SHP77 (cell line): ENCODE results near the gene RPS4Y2.

Experiments used
- DNase-seq, 2 experiments: peaks; one replicate each; lab custom pipeline; 2025; lab: John Stamatoyannopoulos, UW

RPS4Y2 gene

GRCh38 chrY:20755808-20756207 lies at the start of gene RPS4Y2:
Gene RPS4Y2 (plus strand): TSS chrY:20756108. CDS start chrY:20756164, 56 bp downstream.
- no peak for DNase-seq

DNA sequence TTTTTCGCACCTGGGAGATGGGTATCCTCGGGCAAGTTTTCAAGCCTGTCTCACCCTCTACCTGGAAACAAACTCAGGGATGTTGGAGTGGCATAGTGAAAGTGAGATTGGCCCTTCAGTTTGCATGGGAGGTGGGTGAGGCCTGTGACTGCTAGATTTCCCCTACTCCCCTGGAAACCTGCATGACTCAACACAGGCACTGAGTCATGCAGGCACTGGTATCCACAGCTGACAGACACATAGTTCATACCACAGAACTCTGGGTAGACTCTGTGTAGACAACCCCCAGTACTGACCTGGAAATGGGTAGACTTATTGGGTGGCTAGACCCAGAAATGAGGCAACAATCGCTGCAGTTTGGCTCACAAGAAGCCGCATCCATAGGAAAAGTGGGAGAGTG lies 41.5 kb upstream of the RPS4Y2 start:
- no peak for DNase-seq

GRCh38 chrY:20726184-20726907 lies 29.6 kb upstream of the RPS4Y2 start:
- no peak for DNase-seq

GRCh38 chrY:20735200-20735599 lies 20.7 kb upstream of the RPS4Y2 start:
- no peak for DNase-seq

DNA sequence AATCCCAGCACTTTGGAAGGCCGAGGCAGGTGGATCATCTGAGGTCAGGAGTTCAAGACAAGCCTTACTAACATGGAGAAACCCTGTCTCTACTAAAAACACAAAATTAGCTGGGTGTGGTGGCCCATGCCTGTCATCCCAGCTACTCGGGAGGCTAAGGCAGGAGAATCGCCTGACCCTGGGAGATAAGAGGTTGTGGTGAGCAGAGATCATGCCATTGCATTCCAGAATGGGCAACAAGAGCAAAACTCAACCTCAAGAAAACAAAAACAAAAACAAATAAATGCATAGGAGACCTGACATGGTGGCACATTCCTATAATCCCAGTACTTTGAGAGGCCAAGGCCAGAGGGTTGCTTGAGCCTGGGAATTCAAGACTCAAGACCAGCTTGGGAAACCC lies 16.1 kb upstream of the RPS4Y2 start:
- DNase-seq: no peak

GRCh38 chrY:20740609-20741008 lies 15.3 kb upstream of the RPS4Y2 start:
- DNase-seq: no peak

DNA sequence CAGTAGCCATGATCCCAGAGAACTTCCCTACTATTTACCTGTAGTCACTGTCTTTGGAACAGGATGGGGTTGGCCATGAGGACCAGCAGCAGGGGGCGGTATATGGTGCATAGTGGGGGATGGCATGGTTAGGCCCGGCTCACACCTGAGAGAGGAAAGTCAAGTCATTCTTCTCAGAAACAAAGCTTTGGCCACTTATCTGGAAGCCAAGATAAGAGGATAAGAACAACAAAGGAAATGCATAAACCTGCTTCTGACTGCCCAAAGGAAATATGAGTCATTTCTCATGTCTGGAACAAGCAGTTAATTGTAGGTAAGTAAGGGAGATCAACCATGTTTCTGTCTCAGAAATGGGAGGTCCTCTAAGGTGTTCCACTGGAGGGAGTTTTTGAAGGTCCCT lies 10.8 kb upstream of the RPS4Y2 start:
- DNase-seq: no peak

DNA sequence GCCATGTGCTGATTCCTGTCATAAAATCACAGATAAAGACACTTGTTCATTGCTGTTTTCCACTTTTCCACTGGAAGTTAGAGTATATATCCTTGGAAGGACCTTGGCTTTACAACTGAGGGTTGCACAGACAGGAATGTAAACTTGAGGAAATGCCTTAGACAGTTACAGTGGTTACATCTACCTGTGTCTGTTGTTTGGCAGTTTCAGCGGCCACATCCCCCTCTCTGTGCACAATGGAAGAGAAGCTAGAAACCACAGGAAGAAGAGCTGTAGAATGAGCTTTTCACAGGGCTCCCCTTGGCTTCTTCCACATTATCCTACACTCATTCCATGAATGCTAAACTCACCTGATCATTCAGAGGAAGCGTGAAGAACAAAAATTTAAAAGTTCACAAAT lies 9.0 kb upstream of the RPS4Y2 start:
- no peak for DNase-seq

- no peak for DNase-seq
Observed at GRCh38 chrY:20763869-20764268, 8.0 kb downstream of the RPS4Y2 start.

- no peak for DNase-seq
Observed at GRCh38 chrY:20765117-20765516, 9.2 kb downstream of the RPS4Y2 start.

DNA sequence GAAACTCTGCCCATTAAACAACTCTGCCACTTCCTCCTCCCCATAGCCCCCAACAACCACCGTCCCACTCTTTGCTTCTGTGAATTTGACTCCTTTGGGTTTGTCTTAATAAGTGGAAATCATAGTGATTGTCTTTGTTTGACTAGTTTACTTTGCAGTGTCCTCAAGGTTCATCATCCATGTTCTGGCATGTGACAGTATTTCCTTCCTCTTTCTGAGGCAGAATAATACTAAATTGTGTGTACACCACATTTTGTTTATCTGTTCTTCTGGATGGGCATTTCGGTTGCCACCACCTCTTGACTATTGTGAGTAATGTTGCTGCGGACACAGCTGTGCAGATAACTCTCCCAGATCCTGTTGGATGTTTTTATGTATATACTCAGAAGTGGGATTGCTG lies 14.8 kb downstream of the RPS4Y2 start:
- DNase-seq: no peak

DNA sequence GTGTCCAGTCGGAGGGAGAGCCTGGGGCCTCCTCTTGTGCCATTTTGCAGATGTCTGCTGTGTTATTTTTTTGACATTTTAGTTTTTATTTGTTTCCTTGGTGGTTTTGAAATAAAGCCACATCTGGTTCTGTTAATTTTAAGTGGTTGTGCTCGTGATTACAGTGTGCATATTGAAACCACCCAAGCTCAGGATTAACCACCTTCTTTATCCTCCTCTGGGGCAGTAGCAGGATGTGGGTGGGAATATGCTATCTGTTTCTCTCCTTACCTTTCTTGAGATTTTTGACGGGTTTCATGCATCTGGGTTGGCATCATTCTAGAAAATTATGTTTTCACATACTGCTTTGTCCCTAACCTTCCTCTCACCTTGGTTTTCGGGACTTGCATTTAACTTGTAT lies 20.2 kb downstream of the RPS4Y2 start:
- DNase-seq: no peak

GRCh38 chrY:20780104-20780654 lies 24.3 kb downstream of the RPS4Y2 start:
- DNase-seq: no peak

DNA sequence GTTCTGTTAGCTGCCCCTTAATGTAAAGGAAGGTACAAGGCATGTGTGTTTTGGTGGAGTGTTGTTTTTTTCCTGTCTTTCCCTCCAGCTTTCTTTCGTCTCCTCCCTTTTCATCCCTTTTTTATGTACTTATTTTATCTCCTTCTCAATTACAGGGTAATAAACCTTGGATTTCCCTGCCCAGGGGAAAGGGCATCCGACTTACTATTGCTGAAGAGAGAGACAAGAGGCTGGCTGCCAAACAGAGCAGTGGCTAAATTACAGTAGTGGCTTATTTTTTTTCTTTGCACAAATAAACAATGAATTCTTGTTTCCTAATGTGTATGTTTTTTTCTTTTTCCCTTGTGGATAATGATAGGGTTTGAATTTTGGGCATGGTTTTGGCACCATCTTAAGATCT lies 24.9 kb downstream of the RPS4Y2 start:
- DNase-seq: no peak

DNA sequence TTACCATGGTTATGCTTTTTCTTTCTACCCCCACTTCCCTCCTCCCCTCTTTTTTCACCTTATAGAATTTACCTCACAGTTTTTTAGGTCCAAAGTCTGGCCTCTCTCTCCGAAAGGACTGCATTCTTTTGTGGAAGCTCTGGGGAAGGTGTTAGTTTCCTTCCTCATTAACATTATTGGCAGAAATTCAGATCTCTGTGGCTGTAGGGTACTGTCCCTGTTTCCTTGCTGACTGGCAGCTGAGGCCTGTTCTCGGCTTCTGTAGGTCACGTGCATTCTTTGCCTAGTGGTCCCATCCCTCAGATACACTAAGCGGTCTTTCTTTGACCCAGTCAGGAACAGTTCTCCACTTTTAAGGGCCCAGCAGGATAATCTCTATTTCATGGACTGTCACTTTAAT lies 25.5 kb downstream of the RPS4Y2 start:
- no peak for DNase-seq

DNA sequence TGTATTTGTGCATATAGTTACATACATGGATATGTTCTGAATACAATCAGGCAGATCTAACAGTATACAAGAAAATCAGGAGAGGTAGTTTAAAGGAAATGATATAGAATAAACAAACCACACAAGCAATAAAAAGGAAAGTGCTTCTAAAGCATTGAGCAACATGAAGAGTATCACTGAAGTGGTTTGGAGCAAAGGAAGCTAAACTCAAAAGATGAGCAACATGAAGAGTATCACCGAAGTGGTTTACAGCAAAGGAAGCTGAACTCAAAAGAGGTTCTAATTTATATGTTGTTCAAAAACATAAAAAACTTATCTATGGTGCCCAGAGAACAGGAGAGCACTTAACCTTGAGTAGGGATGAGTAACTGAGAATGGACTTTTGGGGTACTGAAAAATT lies 29.1 kb downstream of the RPS4Y2 start:
- DNase-seq: no peak

DNA sequence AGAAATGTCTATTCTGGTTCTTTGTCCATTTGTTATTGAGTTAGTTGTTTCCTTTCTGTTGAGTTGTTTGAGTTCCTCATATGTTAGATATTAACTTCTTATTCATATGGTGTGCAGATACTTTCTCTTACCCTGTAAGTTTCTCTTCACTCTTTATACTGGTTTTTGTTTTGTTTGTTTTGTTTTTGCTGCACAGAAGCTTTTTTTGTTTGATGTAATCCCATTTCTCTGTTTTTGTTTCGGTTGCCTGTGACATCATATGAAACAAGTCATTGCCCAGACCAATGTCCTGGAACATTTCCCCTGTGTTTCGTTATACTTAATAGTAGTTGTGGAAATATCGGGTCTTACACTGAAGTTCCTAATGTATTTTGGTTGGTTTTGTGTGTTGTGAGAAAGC lies 31.2 kb downstream of the RPS4Y2 start:
- no peak for DNase-seq

DNA sequence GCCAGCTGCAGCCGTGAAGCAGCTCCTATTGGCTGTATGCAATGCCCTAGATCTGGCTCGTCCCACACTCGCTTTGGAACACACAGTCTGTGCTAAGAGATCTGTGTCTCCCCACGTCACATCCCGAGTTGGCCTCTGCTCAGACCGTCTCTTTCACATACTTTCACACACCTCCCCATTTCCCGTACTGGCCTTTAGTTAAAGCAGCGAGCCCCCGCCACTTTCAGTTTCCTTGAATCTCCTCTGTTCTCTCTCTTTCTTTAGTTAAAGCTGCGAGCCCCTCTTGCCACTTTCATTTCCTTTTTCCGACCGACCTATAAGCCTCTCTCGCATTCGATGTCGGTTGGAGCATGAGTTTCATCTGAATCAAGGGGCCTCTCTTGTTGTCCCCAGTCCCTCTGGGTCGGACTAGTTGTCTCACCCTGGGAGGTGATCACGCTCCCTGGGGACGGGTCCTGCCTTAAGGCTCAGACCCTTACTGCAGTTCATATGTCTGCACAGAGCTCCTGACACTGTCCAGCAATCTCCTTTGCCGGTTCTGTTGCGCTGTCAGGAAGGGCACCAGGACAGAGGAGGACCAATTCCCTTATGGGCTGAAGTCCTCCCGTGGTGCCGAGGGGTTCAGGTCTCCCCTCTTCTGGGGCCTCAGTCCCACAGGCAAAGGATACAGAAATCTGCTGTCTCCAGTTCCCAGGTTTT lies 42.6 kb downstream of the RPS4Y2 start:
- DNase-seq: no peak

DNA sequence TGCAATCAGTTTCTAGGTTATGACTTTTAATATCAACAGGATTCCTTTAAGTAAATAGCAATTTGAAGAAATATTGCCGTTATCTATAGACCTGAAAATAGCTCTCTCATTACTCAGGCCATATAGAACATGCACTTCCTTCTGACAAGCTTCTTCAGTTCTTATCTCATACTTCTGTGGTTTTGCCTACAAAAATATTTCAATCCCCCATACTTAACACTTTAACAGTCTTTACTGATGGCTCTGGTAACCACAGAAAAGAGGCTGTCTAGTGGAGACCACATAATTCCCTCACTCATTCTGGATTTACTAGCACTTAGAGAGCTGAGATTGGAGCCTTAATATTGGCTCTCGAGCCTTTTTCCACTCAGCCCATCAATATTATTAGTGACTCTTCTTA lies 46.8 kb downstream of the RPS4Y2 start:
- no peak for DNase-seq

DNA sequence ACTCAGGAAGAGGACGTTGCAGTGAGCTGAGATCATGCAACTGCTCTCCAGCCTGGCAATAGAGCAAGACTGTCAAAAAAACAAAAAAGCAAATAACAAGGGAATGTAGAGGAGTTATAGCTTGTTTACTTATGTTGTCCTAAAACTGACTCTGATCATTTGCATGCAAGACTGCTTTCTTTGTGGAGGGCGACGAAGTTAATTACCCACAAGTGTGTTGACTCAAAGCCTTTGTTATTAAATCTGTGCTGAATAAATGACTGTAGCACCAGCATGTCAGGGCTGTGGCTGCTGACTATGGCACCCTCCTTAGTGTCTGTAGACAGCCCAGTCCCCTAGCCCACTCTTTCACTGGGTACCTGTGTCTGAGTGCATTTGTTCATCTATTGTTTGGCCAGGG lies 50.3 kb downstream of the RPS4Y2 start:
- DNase-seq: no peak

GRCh38 chrY:20813459-20813858 lies 57.6 kb downstream of the RPS4Y2 start:
- no peak for DNase-seq

GRCh38 chrY:20814794-20815193 lies 58.9 kb downstream of the RPS4Y2 start:
- no peak for DNase-seq

GRCh38 chrY:20817067-20817466 lies 61.2 kb downstream of the RPS4Y2 start:
- no peak for DNase-seq
